Upper lobe of right lung (tissue), 1 donor: ENCODE data around the gene ANKRD13B. TPM values are rescaled to one million over a fixed set of nuclear protein-coding genes. Genes with fewer than 3 reads are reported as not detected.

ENCODE experiments used
- ATAC-seq: fragments of 200-7000 bp; cut with Tn5 transposase; one replicate; pipeline ENCODE4 v1.9.1; 2020; ENCODE audit warnings: mild to moderate bottlenecking, moderate library complexity
- DNase-seq: peaks from one replicate; pipeline ENCODE4 v3.0.0-alpha.2; 2020
- H3K27ac ChIP-seq: fragments of 200-600 bp; one replicate; pipeline ENCODE4 v1.8.0; 2022
- H3K27me3 ChIP-seq: fragments of 200-600 bp; one replicate; pipeline ENCODE4 v1.8.0; 2022; ENCODE audit warnings: mild to moderate bottlenecking
- H3K36me3 ChIP-seq: fragments of 200-600 bp; one replicate; pipeline ENCODE4 v1.8.0; 2022
- H3K4me1 ChIP-seq: fragments of 200-600 bp; one replicate; pipeline ENCODE4 v1.8.0; 2022
- H3K4me3 ChIP-seq: fragments of 200-600 bp; one replicate; pipeline ENCODE4 v1.8.0; 2022; ENCODE audit warnings: mild to moderate bottlenecking
- H3K9me3 ChIP-seq: fragments of 200-600 bp; one replicate; pipeline ENCODE4 v1.8.0; 2022
- CTCF ChIP-seq: fragments of 200-600 bp; IDR thresholded peaks from one replicate; pipeline ENCODE4 v1.8.0; 2022; ENCODE audit warnings: antibody characterized with exemption
- intact Hi-C: fragments of 100-400 bp; cut with DNase I; formaldehyde crosslinking; loops from one replicate; pipeline ENCODE4 v1.11.0; 2022
- total RNA-seq: library from RNA; stranded (reverse); fragmentation: NEBNext Ultra II Directional; extraction: Animal tissue kit (Norgen Biotek cat#: 25700); gene quantifications from one replicate; pipeline ENCODE4 v1.2.1, GENCODE V29; 2021
- donor health status: DM: no; HTN: yes; CAD: no; lungs with severe emphysema.

ANKRD13B gene
- total RNA-seq, 1 donor from 2014 or later, result 6.8 TPM

GRCh38 chr17:29571486-29571882 is 21.4 kb upstream of the ANKRD13B start:
- no peaks in the 10 kb centered on the region for H3K9me3 ChIP-seq
- no peak for ATAC-seq
- H3K4me3 ChIP-seq, result no peak overlapping the region
- H3K36me3 ChIP-seq, result peaks cover 25% of the 10 kb centered on the region
- H3K27ac ChIP-seq, result no peak overlapping the region
- peaks cover 14% of the 10 kb centered on the region for H3K4me1 ChIP-seq
- no peaks in the 10 kb centered on the region for H3K27me3 ChIP-seq
- DNase-seq, result peak; percentile 29
- TF ChIP-seq CTCF, result no peak
- intact Hi-C loops, result no loop called here

GRCh38 chr17:29571883-29572681 is 20.9 kb upstream of the ANKRD13B start:
- no peak for TF ChIP-seq CTCF
- Histone ChIP-seq H3K9me3 (no peaks in the 10 kb centered on the region), H3K4me3 (peak overlapping the region; percentile 25), H3K27me3 (no peaks in the 10 kb centered on the region), H3K36me3 (peaks cover 31% of the 10 kb centered on the region), H3K27ac (no peak overlapping the region), H3K4me1 (peaks cover 13% of the 10 kb centered on the region)
- intact Hi-C loops, result no loop called here
- no peak for ATAC-seq
- peak; percentile 63 for DNase-seq

- H3K9me3 ChIP-seq, result no peaks in the 10 kb centered on the region
- H3K27ac ChIP-seq, result no peak overlapping the region
- TF ChIP-seq CTCF, result peak; percentile 69
- peak overlapping the region; percentile 25 for H3K4me3 ChIP-seq
- peaks cover 40% of the 10 kb centered on the region for H3K36me3 ChIP-seq
- ATAC-seq, result peak; percentile 49
- no peaks in the 10 kb centered on the region for H3K27me3 ChIP-seq
- peak; percentile 71 for DNase-seq
- intact Hi-C loops, result no loop called here
- peaks cover 13% of the 10 kb centered on the region for H3K4me1 ChIP-seq
These were observed 20.0 kb upstream of the ANKRD13B start for GRCh38 chr17:29572691-29573557.

- no peak for ATAC-seq
- no peak for TF ChIP-seq CTCF
- Histone ChIP-seq H3K27ac (no peak overlapping the region), H3K4me3 (no peak overlapping the region), H3K36me3 (peaks cover 46% of the 10 kb centered on the region), H3K9me3 (no peaks in the 10 kb centered on the region), H3K27me3 (no peaks in the 10 kb centered on the region), H3K4me1 (peaks cover 13% of the 10 kb centered on the region)
- intact Hi-C loops, result no loop called here
- DNase-seq, result peak; percentile 56
These were observed 19.4 kb upstream of the ANKRD13B start for GRCh38 chr17:29573558-29573869.

- TF ChIP-seq CTCF, result no peak
- ATAC-seq (no peak), DNase-seq (peak; percentile 58)
- Histone ChIP-seq H3K27me3 (no peaks in the 10 kb centered on the region), H3K9me3 (no peaks in the 10 kb centered on the region), H3K36me3 (peaks cover 46% of the 10 kb centered on the region), H3K4me1 (peaks cover 11% of the 10 kb centered on the region), H3K4me3 (no peak overlapping the region), H3K27ac (no peak overlapping the region)
- intact Hi-C loops, result no loop called here
These were observed 18.8 kb upstream of the ANKRD13B start for GRCh38 chr17:29573871-29574731.
